ENCODE results near the gene DLK1. TPM values are rescaled to one million over a fixed set of nuclear protein-coding genes. Genes with fewer than 3 reads are reported as not detected.

The DLK1 gene
- total and polyA plus RNA-seq, 2 experiments from 2014 or later: 1,378 to 3,299 TPM

GRCh38 chr14:100749967-100750597 lies 23.4 kb downstream of the DLK1 start:
- no peaks in the 10 kb centered on the region for H4K20me1 ChIP-seq (ENCODE audit: insufficient read depth, poor library complexity, severe bottlenecking)
- no peaks in the 10 kb centered on the region for H3K27me3 ChIP-seq
- no peaks in the 10 kb centered on the region for H3K4me1 ChIP-seq (ENCODE audit: insufficient read depth)
- H3K4me3 ChIP-seq: no peak overlapping the region
- H3K4me2 ChIP-seq: no peak overlapping the region
- H3K36me3 ChIP-seq (replicated peaks; ENCODE audit: insufficient read depth, low read depth): no peaks in the 10 kb centered on the region
- H3K9me2 ChIP-seq (replicated peaks; ENCODE audit: insufficient read depth): no peaks in the 10 kb centered on the region
- H2AFZ ChIP-seq: no peak overlapping the region
- no peaks in the 10 kb centered on the region for H3K79me2 ChIP-seq
- H3K27ac ChIP-seq: no peak overlapping the region
- no peak for DNase-seq (ENCODE audit: low spot score)
- 93% methylated on average over 10 of the region's 10 CpGs for WGBS (ENCODE audit: low lambda C conversion rate, missing lambda C conversion rate)
- no peaks in the 10 kb centered on the region for H3K9me3 ChIP-seq (ENCODE audit: low read depth)
- no peak for TF ChIP-seq EZH2 (IDR thresholded peaks at IDR 0.05; ENCODE audit: borderline replicate concordance)
- TF ChIP-seq EZH2phosphoT487 (IDR thresholded peaks at IDR 0.05; ENCODE audit: low read depth, severe bottlenecking, unreplicated experiment): no peak
- TF ChIP-seq CTCF (IDR thresholded peaks at IDR 0.05; ENCODE audit: poor library complexity): no peak

- Histone ChIP-seq H3K27ac (no peak overlapping the region), H3K4me1 (ENCODE audit: insufficient read depth) (no peaks in the 10 kb centered on the region), H3K9me3 (ENCODE audit: low read depth) (no peaks in the 10 kb centered on the region), H3K4me2 (no peak overlapping the region), H4K20me1 (ENCODE audit: insufficient read depth, poor library complexity, severe bottlenecking) (no peaks in the 10 kb centered on the region), H3K27me3 (no peaks in the 10 kb centered on the region), H3K36me3 (replicated peaks; ENCODE audit: insufficient read depth, low read depth) (no peaks in the 10 kb centered on the region), H3K4me3 (no peak overlapping the region), H2AFZ (no peak overlapping the region), H3K79me2 (no peaks in the 10 kb centered on the region), H3K9me2 (replicated peaks; ENCODE audit: insufficient read depth) (no peaks in the 10 kb centered on the region)
- TF ChIP-seq EZH2phosphoT487 (IDR thresholded peaks at IDR 0.05; ENCODE audit: low read depth, severe bottlenecking, unreplicated experiment): no peak
- TF ChIP-seq CTCF (IDR thresholded peaks at IDR 0.05; ENCODE audit: poor library complexity): no peak
- TF ChIP-seq EZH2 (IDR thresholded peaks at IDR 0.05; ENCODE audit: borderline replicate concordance): no peak
- WGBS (ENCODE audit: low lambda C conversion rate, missing lambda C conversion rate): 87% methylated on average over 17 of the region's 17 CpGs
- no peak for DNase-seq (ENCODE audit: low spot score)
Observed at GRCh38 chr14:100750762-100751699, 24.3 kb downstream of the DLK1 start.

GRCh38 chr14:100754020-100754419 lies 27.3 kb downstream of the DLK1 start:
- Histone ChIP-seq H3K36me3 (replicated peaks; ENCODE audit: insufficient read depth, low read depth) (no peaks in the 10 kb centered on the region), H3K27ac (no peak overlapping the region), H3K9me3 (ENCODE audit: low read depth) (no peaks in the 10 kb centered on the region), H4K20me1 (ENCODE audit: insufficient read depth, poor library complexity, severe bottlenecking) (no peaks in the 10 kb centered on the region), H3K79me2 (no peaks in the 10 kb centered on the region), H3K4me1 (ENCODE audit: insufficient read depth) (no peaks in the 10 kb centered on the region), H3K4me2 (no peak overlapping the region), H3K27me3 (no peaks in the 10 kb centered on the region), H3K4me3 (no peak overlapping the region), H3K9me2 (replicated peaks; ENCODE audit: insufficient read depth) (no peaks in the 10 kb centered on the region), H2AFZ (no peak overlapping the region)
- TF ChIP-seq EZH2 (IDR thresholded peaks at IDR 0.05; ENCODE audit: borderline replicate concordance) (no peak), CTCF (IDR thresholded peaks at IDR 0.05; ENCODE audit: poor library complexity) (no peak), EZH2phosphoT487 (IDR thresholded peaks at IDR 0.05; ENCODE audit: low read depth, severe bottlenecking, unreplicated experiment) (no peak)
- 42% methylated on average over 1 of the region's 1 CpG for whole genome bisulfite sequencing (ENCODE audit: low lambda C conversion rate, missing lambda C conversion rate)
- no peak for DNase-seq (ENCODE audit: low spot score)

All from hepatocyte (in vitro differentiated cells).